Neural crest cell (in vitro differentiated cells): Measurements from ENCODE around the gene FOSL2. TPM values are rescaled to one million over a fixed set of nuclear protein-coding genes. Genes with fewer than 3 reads are reported as not detected.
A peak's percentile ranks its signal among the peaks of the same experiment; 100 is the strongest.

Experiments
- DNase-seq: peaks from one replicate; pipeline ENCODE4 v3.0.0; 2021; ENCODE audit warnings: low read depth, mixed read lengths, low spot score
- H3K27ac Mint-ChIP-seq: one replicate; pipeline ENCODE4 v1.8.0; 2021; ENCODE audit warnings: mild to moderate bottlenecking, mixed read lengths; ENCODE audit not compliant: unreplicated experiment
- H3K27me3 Mint-ChIP-seq: 2 replicates; pipeline ENCODE4 v1.8.0; 2021; ENCODE audit warnings: low read depth, mild to moderate bottlenecking, mixed read lengths
- H3K36me3 Mint-ChIP-seq: 2 replicates; pipeline ENCODE4 v1.8.0; 2021; ENCODE audit warnings: low read depth, mild to moderate bottlenecking, mixed read lengths
- H3K4me1 Mint-ChIP-seq: 2 replicates; pipeline ENCODE4 v1.8.0; 2021; ENCODE audit warnings: mixed read lengths
- H3K4me3 Mint-ChIP-seq: one replicate; pipeline ENCODE4 v1.8.0; 2021; ENCODE audit warnings: mild to moderate bottlenecking, mixed read lengths
- H3K9me3 Mint-ChIP-seq: 2 replicates; pipeline ENCODE4 v1.8.0; 2021; ENCODE audit warnings: mixed read lengths
- CTCF ChIP-seq: fragments of 200-600 bp; sonication (generic); conservative IDR thresholded peaks from 2 replicates; pipeline ENCODE4 v1.5.0; 2021; ENCODE audit warnings: antibody characterized with exemption, mild to moderate bottlenecking
- total RNA-seq: library from RNA; stranded (reverse); gene quantifications from 2 replicates; pipeline ENCODE4 v1.2.1, GENCODE V29; 2021

The FOSL2 gene
- total RNA-seq, 1 donor from 2014 or later = 2.9 TPM

GRCh38 chr2:28391564-28392296 is 928 bp upstream of the FOSL2 start:
- peaks cover 29% of the 10 kb centered on the region for H3K4me1 Mint-ChIP-seq
- no peaks in the 10 kb centered on the region for H3K36me3 Mint-ChIP-seq
- TF ChIP-seq CTCF = peak; percentile 30
- DNase-seq = no peak
- H3K27ac Mint-ChIP-seq = no peak overlapping the region
- H3K4me3 Mint-ChIP-seq = peak overlapping the region; percentile 92
- H3K27me3 Mint-ChIP-seq = peaks cover 27% of the 10 kb centered on the region
- no peaks in the 10 kb centered on the region for H3K9me3 Mint-ChIP-seq

GRCh38 chr2:28393114-28393836 is 617 bp downstream of the FOSL2 start:
- no peaks in the 10 kb centered on the region for H3K9me3 Mint-ChIP-seq
- H3K36me3 Mint-ChIP-seq = no peaks in the 10 kb centered on the region
- peaks cover 29% of the 10 kb centered on the region for H3K4me1 Mint-ChIP-seq
- TF ChIP-seq CTCF = no peak
- peaks cover 26% of the 10 kb centered on the region for H3K27me3 Mint-ChIP-seq
- peak; percentile 31 for DNase-seq
- H3K4me3 Mint-ChIP-seq = peak overlapping the region; percentile 91
- no peak overlapping the region for H3K27ac Mint-ChIP-seq

GRCh38 chr2:28394331-28394877 is 1.7 kb downstream of the FOSL2 start:
- H3K27ac Mint-ChIP-seq = no peak overlapping the region
- no peaks in the 10 kb centered on the region for H3K9me3 Mint-ChIP-seq
- no peaks in the 10 kb centered on the region for H3K36me3 Mint-ChIP-seq
- H3K4me1 Mint-ChIP-seq = peaks cover 25% of the 10 kb centered on the region
- H3K4me3 Mint-ChIP-seq = peak overlapping the region; percentile 76
- no peak for TF ChIP-seq CTCF
- no peak for DNase-seq
- peaks cover 17% of the 10 kb centered on the region for H3K27me3 Mint-ChIP-seq

GRCh38 chr2:28394997-28395333 is 2.3 kb downstream of the FOSL2 start:
- Mint-ChIP-seq H3K27ac (no peak overlapping the region), H3K27me3 (peaks cover 12% of the 10 kb centered on the region), H3K4me3 (no peak overlapping the region), H3K4me1 (peaks cover 20% of the 10 kb centered on the region), H3K9me3 (no peaks in the 10 kb centered on the region), H3K36me3 (no peaks in the 10 kb centered on the region)
- no peak for TF ChIP-seq CTCF
- DNase-seq = no peak

GRCh38 chr2:28395334-28396061 is 2.8 kb downstream of the FOSL2 start:
- peaks cover 21% of the 10 kb centered on the region for H3K4me1 Mint-ChIP-seq
- DNase-seq = no peak
- H3K36me3 Mint-ChIP-seq = no peaks in the 10 kb centered on the region
- no peaks in the 10 kb centered on the region for H3K9me3 Mint-ChIP-seq
- peaks cover 9% of the 10 kb centered on the region for H3K27me3 Mint-ChIP-seq
- no peak for TF ChIP-seq CTCF
- H3K27ac Mint-ChIP-seq = no peak overlapping the region
- no peak overlapping the region for H3K4me3 Mint-ChIP-seq
